Endodermal cell (in vitro differentiated cells): Measurements from ENCODE around the gene GSAP. TPM values are rescaled to one million over a fixed set of nuclear protein-coding genes. Genes with fewer than 3 reads are reported as not detected.

ENCODE experiments used
- DNase-seq: peaks from one replicate; pipeline ENCODE4 v3.0.0-alpha.2; 2017
- H3K27ac ChIP-seq: 2 replicates; pipeline ENCODE4 v1.5.1; 2013; ENCODE audit warnings: mild to moderate bottlenecking, low read depth, low read length, moderate library complexity
- H3K27me3 ChIP-seq: 2 replicates; pipeline ENCODE4 v1.6.1; 2013; ENCODE audit warnings: mild to moderate bottlenecking, low read length, moderate library complexity; ENCODE audit not compliant: insufficient read depth, control insufficient read depth, poor library complexity, severe bottlenecking
- H3K36me3 ChIP-seq: 2 replicates; pipeline ENCODE4 v1.7.0; 2013; ENCODE audit warnings: mild to moderate bottlenecking, low read length, moderate library complexity; ENCODE audit not compliant: control insufficient read depth, insufficient read depth
- H3K4me1 ChIP-seq: one replicate; pipeline ENCODE4 v1.7.0; 2013; ENCODE audit warnings: low read length; ENCODE audit not compliant: control insufficient read depth, insufficient read depth
- H3K4me3 ChIP-seq: 2 replicates; pipeline ENCODE4 v1.5.1; 2013; ENCODE audit warnings: mild to moderate bottlenecking, low read length, moderate library complexity
- H3K9ac ChIP-seq: 2 replicates; pipeline ENCODE4 v1.6.1; 2013; ENCODE audit warnings: mild to moderate bottlenecking, low read length, moderate library complexity; ENCODE audit not compliant: poor library complexity, severe bottlenecking; ENCODE audit errors: extremely low read depth
- H3K9me3 ChIP-seq: 2 replicates; pipeline ENCODE4 v1.6.1; 2013; ENCODE audit warnings: mild to moderate bottlenecking, low read length, moderate library complexity; ENCODE audit not compliant: control insufficient read depth
- H3K27ac Mint-ChIP-seq: 2 replicates; pipeline ENCODE4 v1.8.0; 2020; ENCODE audit warnings: mixed read lengths
- H3K27me3 Mint-ChIP-seq: 2 replicates; pipeline ENCODE4 v1.8.0; 2021; ENCODE audit warnings: mild to moderate bottlenecking, mixed read lengths; ENCODE audit not compliant: insufficient read depth
- H3K36me3 Mint-ChIP-seq: 2 replicates; pipeline ENCODE4 v1.8.0; 2020; ENCODE audit warnings: low read depth, mixed read lengths
- H3K4me1 Mint-ChIP-seq: 2 replicates; pipeline ENCODE4 v1.8.0; 2020; ENCODE audit warnings: mixed read lengths
- H3K4me3 Mint-ChIP-seq: 2 replicates; pipeline ENCODE4 v1.8.0; 2020; ENCODE audit warnings: mild to moderate bottlenecking, moderate library complexity, mixed read lengths
- H3K9me3 Mint-ChIP-seq: 2 replicates; pipeline ENCODE4 v1.8.0; 2020; ENCODE audit warnings: mild to moderate bottlenecking, mixed read lengths
- WGBS, 2 experiments: methylation state at CpG; one replicate each; pipeline versions ENCODE4 v1.1.5 to v1.1.7; 2013; ENCODE audit warnings: missing lambda C conversion rate in 2 of 2, mixed read lengths in 1 of 2; ENCODE audit not compliant: insufficient coverage in 1 of 2, insufficient read length in 1 of 2; 5-methylcytosine and 5-hydroxymethylcytosine counted together
- total RNA-seq, 2 donors: library from RNA; stranded (reverse); fragmentation: NEBNext Ultra II Directional in 1 of 2; extraction: Animal tissue kit (Norgen Biotek cat#: 25700) in 1 of 2; gene quantifications; 2 replicates in 1 of 2; 3 replicates in 1 of 2; pipeline ENCODE4 v1.2.1, GENCODE V29; 2021
- TF ChIP-seq, protein P1 (sequence below): fragments of 200-600 bp; sonication (generic); conservative IDR thresholded peaks from 2 replicates; pipeline ENCODE4 v1.5.0; 2021; ENCODE audit warnings: antibody characterized with exemption, mild to moderate bottlenecking

Gene GSAP
- total RNA-seq, 2 donors from 2014 or later = 0.82 to 0.90 TPM

DNA sequence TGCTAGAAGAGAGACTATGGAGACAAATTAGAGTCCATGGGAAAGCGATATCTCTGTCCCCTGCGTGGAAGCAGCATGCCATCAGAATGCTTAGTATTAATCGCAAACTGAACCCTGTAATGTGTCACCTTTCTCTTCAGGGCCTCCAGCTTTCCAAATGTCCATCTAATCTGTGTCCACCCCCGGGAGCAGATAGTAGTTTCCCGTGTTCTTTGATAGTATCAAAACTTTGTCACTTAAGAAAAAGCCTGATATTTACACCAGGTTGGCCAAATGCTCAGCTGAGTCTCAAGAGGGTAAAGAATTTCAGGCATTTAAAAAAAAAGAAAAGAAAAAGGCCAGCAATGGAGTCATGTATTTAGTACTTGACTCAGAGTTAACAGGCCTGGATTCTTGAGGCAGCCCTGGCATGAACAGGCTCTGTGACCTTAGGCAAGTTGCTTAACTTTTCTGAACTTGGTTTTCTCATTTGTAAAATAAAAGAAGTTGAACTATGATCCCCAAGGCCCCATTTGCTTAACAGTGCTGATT, 10.4 kb upstream of the GSAP start:
- DNase-seq = peak; percentile 66
- H3K27me3 ChIP-seq = no peaks in the 10 kb centered on the region
- 31 to 33% methylated on average over 4 to 5 of the region's 5 CpGs for WGBS, 2 experiments
- Mint-ChIP-seq H3K4me3 (peak overlapping the region; percentile 16), H3K27me3 (peaks cover 3% of the 10 kb centered on the region), H3K36me3 (no peaks in the 10 kb centered on the region), H3K4me1 (peaks cover 40% of the 10 kb centered on the region), H3K9me3 (no peaks in the 10 kb centered on the region), H3K27ac (peak overlapping the region; percentile 76)
- H3K9ac ChIP-seq = peak overlapping the region; percentile 4
- peak overlapping the region; percentile 64 for H3K4me3 ChIP-seq
- peak overlapping the region; percentile 86 for H3K27ac ChIP-seq
- peaks cover 10% of the 10 kb centered on the region for H3K4me1 ChIP-seq
- TF ChIP-seq, protein P1, sequence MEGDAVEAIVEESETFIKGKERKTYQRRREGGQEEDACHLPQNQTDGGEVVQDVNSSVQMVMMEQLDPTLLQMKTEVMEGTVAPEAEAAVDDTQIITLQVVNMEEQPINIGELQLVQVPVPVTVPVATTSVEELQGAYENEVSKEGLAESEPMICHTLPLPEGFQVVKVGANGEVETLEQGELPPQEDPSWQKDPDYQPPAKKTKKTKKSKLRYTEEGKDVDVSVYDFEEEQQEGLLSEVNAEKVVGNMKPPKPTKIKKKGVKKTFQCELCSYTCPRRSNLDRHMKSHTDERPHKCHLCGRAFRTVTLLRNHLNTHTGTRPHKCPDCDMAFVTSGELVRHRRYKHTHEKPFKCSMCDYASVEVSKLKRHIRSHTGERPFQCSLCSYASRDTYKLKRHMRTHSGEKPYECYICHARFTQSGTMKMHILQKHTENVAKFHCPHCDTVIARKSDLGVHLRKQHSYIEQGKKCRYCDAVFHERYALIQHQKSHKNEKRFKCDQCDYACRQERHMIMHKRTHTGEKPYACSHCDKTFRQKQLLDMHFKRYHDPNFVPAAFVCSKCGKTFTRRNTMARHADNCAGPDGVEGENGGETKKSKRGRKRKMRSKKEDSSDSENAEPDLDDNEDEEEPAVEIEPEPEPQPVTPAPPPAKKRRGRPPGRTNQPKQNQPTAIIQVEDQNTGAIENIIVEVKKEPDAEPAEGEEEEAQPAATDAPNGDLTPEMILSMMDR = no peak
- H3K36me3 ChIP-seq = no peaks in the 10 kb centered on the region
- H3K9me3 ChIP-seq = no peaks in the 10 kb centered on the region

DNA sequence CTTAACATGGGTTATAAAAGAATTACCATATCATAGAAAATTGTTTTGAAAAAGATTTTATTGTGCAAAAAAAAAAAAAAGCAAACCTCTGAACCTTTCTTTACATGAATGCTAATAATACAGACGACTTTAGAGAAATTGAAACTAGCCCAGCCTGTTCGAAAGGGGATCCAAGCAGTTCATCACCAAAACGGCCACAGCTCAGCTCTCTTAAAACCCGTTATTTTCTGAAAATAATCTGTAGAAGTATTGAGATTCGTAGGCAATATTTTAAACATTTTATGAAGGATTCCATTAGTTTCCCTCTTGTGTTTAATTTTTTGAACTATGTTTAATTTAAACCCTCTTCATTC, 9.9 kb upstream of the GSAP start:
- H3K4me3 Mint-ChIP-seq = peak overlapping the region; percentile 16
- peaks cover 3% of the 10 kb centered on the region for H3K27me3 Mint-ChIP-seq
- H3K36me3 Mint-ChIP-seq = no peaks in the 10 kb centered on the region
- WGBS, 2 experiments = 4 to 18% methylated on average over 3 to 4 of the region's 5 CpGs
- H3K9me3 Mint-ChIP-seq = no peaks in the 10 kb centered on the region
- DNase-seq = no peak
- Histone ChIP-seq H3K4me3 (peak overlapping the region; percentile 64), H3K27ac (peak overlapping the region; percentile 86), H3K9me3 (no peaks in the 10 kb centered on the region), H3K27me3 (no peaks in the 10 kb centered on the region), H3K4me1 (peaks cover 10% of the 10 kb centered on the region), H3K36me3 (no peaks in the 10 kb centered on the region), H3K9ac (peak overlapping the region; percentile 17)
- H3K27ac Mint-ChIP-seq = peak overlapping the region; percentile 76
- TF ChIP-seq, protein P1 = no peak
- peaks cover 40% of the 10 kb centered on the region for H3K4me1 Mint-ChIP-seq

DNA sequence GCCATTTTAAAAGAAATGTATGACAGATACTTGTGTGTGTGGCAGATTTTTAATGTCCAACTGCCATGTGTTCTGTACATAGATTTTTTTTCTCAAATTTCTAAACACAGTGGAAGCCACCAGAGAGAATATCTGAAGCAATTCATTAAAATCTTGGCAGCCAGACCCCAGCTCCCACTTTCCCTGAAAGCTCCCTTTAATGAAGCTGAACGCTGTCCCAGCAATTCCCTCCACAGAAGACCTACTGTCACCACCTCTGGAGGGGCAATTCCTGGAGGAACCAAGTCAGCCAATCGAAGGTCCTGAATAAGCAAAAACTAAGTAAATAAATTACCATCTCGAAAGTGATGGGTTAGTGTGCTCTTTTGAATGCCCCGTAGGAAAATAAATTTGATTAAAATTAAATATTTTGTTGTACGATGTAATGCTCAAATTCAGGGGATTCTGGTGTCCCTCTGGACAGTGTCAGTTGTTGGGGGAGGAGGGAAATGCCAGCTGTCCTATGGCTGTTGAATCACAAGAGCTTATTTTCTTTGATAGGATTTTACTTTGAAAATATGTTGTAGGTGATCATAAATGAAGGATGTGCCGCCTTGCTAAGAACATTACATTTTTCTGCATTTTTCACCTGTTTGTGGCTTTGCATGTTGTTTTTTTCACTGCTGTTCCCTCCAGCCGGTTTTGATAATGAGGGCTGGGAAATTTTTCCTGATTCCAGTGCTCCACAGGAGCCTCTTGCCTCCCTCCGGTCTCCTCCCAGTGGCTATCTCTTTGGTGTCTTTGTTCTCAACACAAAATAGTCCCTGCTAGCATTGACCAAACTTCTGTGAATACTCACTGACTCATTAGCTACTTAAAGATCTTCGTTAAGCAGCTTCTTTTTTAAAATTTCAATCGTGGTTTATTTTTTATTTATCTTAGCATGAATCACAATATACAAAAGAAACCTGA, 9.2 kb upstream of the GSAP start:
- peaks cover 3% of the 10 kb centered on the region for H3K27me3 Mint-ChIP-seq
- no peaks in the 10 kb centered on the region for H3K9me3 Mint-ChIP-seq
- no peaks in the 10 kb centered on the region for H3K36me3 ChIP-seq
- TF ChIP-seq, protein P1 = no peak
- H3K4me3 ChIP-seq = peak overlapping the region; percentile 64
- peak; percentile 79 for DNase-seq
- H3K9me3 ChIP-seq = no peaks in the 10 kb centered on the region
- H3K27me3 ChIP-seq = no peaks in the 10 kb centered on the region
- peak overlapping the region; percentile 76 for H3K27ac Mint-ChIP-seq
- peaks cover 10% of the 10 kb centered on the region for H3K4me1 ChIP-seq
- H3K27ac ChIP-seq = peak overlapping the region; percentile 86
- peak overlapping the region; percentile 16 for H3K4me3 Mint-ChIP-seq
- peaks cover 40% of the 10 kb centered on the region for H3K4me1 Mint-ChIP-seq
- H3K36me3 Mint-ChIP-seq = no peaks in the 10 kb centered on the region
- 0 to 18% methylated on average over 6 to 10 of the region's 10 CpGs for WGBS, 2 experiments
- H3K9ac ChIP-seq = peak overlapping the region; percentile 17
